Activated CD8-positive, alpha-beta T cell treated with anti-CD3 and anti-CD28 coated beads for 36 hours (primary cell): ENCODE measurements around the gene BTN1A1. TPM values are rescaled to one million over a fixed set of nuclear protein-coding genes. Genes with fewer than 3 reads are reported as not detected.
"Not testable (repeated sequence)": the region's sequence is repeated elsewhere in the genome, so short reads cannot be mapped to it uniquely, and the experiment has no call there.

Source experiments
- ATAC-seq: fragments of 200-7000 bp; cut with Tn5 transposase; one replicate; pipeline ENCODE4 v1.10.0; 2021; ENCODE audit warnings: mild to moderate bottlenecking, moderate library complexity
- CTCF ChIA-PET: fragments of 350-600 bp; sonication (Branson Sonifier 250); formaldehyde crosslinking; loops from one replicate; lab custom pipeline; 2021; ENCODE audit warnings: antibody characterized with exemption; lab: Charles Lee
- POLR2A ChIA-PET: fragments of 350-600 bp; sonication (Branson Sonifier 250); formaldehyde crosslinking; loops from one replicate; lab custom pipeline; 2021; ENCODE audit warnings: antibody characterized with exemption; lab: Charles Lee
- DNase-seq: peaks from one replicate; pipeline ENCODE4 v3.0.0-alpha.2; 2020
- H3K27ac Mint-ChIP-seq: one replicate; pipeline ENCODE4 v1.8.0; 2021; ENCODE audit warnings: mild to moderate bottlenecking, mixed read lengths
- H3K27me3 Mint-ChIP-seq: one replicate; pipeline ENCODE4 v1.8.0; 2021; ENCODE audit warnings: mixed read lengths
- H3K36me3 Mint-ChIP-seq: one replicate; pipeline ENCODE4 v1.8.0; 2021; ENCODE audit warnings: low read depth, mixed read lengths
- H3K4me1 Mint-ChIP-seq: one replicate; pipeline ENCODE4 v1.8.0; 2021; ENCODE audit warnings: low read depth, mixed read lengths
- H3K4me3 Mint-ChIP-seq: one replicate; pipeline ENCODE4 v1.8.0; 2021; ENCODE audit warnings: mild to moderate bottlenecking, moderate library complexity, mixed read lengths
- H3K9me3 Mint-ChIP-seq: one replicate; pipeline ENCODE4 v1.8.0; 2021; ENCODE audit warnings: mixed read lengths
- CTCF ChIP-seq: fragments of 200-600 bp; IDR thresholded peaks from one replicate; pipeline ENCODE4 v1.8.0; 2022; ENCODE audit warnings: antibody characterized with exemption, mild to moderate bottlenecking
- intact Hi-C: fragments of 100-400 bp; cut with micrococcal nuclease; formaldehyde crosslinking; loops from one replicate; pipeline ENCODE4 v1.10.0; 2022
- total RNA-seq, 2 experiments: library from RNA; stranded (reverse); gene quantifications; one replicate each; pipeline ENCODE4 v1.2.3, GENCODE V29; 2021

BTN1A1 gene
- total RNA-seq, 2 experiments from 2014 or later = 0.11 TPM; not detected in 1

- ChIA-PET CTCF (no interaction called here), POLR2A (interaction anchor here (0.7 to 4.9 kb wide), 3 partner anchors 18 to 269 kb away, joined by 3 to 27 read pairs (median 4); partner anchors contain the start of gene HMGN4)
- Mint-ChIP-seq H3K9me3 (no peaks in the 10 kb centered on the region), H3K4me1 (peaks cover 26% of the 10 kb centered on the region), H3K4me3 (no peak overlapping the region), H3K36me3 (peaks cover 2% of the 10 kb centered on the region), H3K27me3 (peaks cover 2% of the 10 kb centered on the region), H3K27ac (no peak overlapping the region)
- ATAC-seq (no peak), DNase-seq (no peak)
- intact Hi-C loops = no loop called here
- no peak for TF ChIP-seq CTCF
Measured at GRCh38 chr6:26519359-26519758, 19.3 kb downstream of the BTN1A1 start.

- H3K27me3 Mint-ChIP-seq = peaks cover 2% of the 10 kb centered on the region
- H3K36me3 Mint-ChIP-seq = peaks cover 2% of the 10 kb centered on the region
- H3K4me3 Mint-ChIP-seq = peak overlapping the region; percentile 79
- intact Hi-C loops = no loop called here
- H3K27ac Mint-ChIP-seq = peak overlapping the region; percentile 93
- ChIA-PET CTCF (no interaction called here), POLR2A (interaction anchor here (1.2 to 4.9 kb wide), 3 partner anchors 13 to 270 kb away, joined by 4 to 27 read pairs (median 5); partner anchors contain the start of gene HMGN4)
- H3K9me3 Mint-ChIP-seq = no peaks in the 10 kb centered on the region
- H3K4me1 Mint-ChIP-seq = peaks cover 26% of the 10 kb centered on the region
- ATAC-seq (peak; percentile 11), DNase-seq (no peak)
- TF ChIP-seq CTCF = no peak
Measured at GRCh38 chr6:26520237-26520849, 20.2 kb downstream of the BTN1A1 start.

GRCh38 chr6:26520850-26521599, 20.9 kb downstream of the BTN1A1 start:
- H3K9me3 Mint-ChIP-seq = no peaks in the 10 kb centered on the region
- H3K36me3 Mint-ChIP-seq = peaks cover 2% of the 10 kb centered on the region
- H3K4me3 Mint-ChIP-seq = peak overlapping the region; percentile 79
- POLR2A ChIA-PET = interaction anchor here (1.2 to 4.9 kb wide), 4 partner anchors 12 to 271 kb away, joined by 4 to 27 read pairs (median 4); partner anchors contain the start of gene HMGN4
- peaks cover 2% of the 10 kb centered on the region for H3K27me3 Mint-ChIP-seq
- ATAC-seq (peak; percentile 74), DNase-seq (peak; percentile 90)
- TF ChIP-seq CTCF = no peak
- CTCF ChIA-PET = no interaction called here
- H3K27ac Mint-ChIP-seq = peak overlapping the region; percentile 86
- intact Hi-C loops = no loop called here
- peaks cover 26% of the 10 kb centered on the region for H3K4me1 Mint-ChIP-seq

- TF ChIP-seq CTCF = peak; percentile 23
- H3K27me3 Mint-ChIP-seq = peaks cover 2% of the 10 kb centered on the region
- peaks cover 2% of the 10 kb centered on the region for H3K36me3 Mint-ChIP-seq
- H3K4me1 Mint-ChIP-seq = peaks cover 26% of the 10 kb centered on the region
- POLR2A ChIA-PET = interaction anchor here (1.5 to 4.9 kb wide), 3 partner anchors 11 to 48 kb away, joined by 4 to 27 read pairs (median 5); partner anchors contain the start of gene HMGN4
- ATAC-seq (peak; percentile 79), DNase-seq (peak; percentile 72)
- CTCF ChIA-PET = interaction anchor here (0.9 kb wide), 1 partner anchor 12 kb away, joined by 3 read pairs; no protein-coding TSS in a partner anchor
- no peaks in the 10 kb centered on the region for H3K9me3 Mint-ChIP-seq
- peak overlapping the region; percentile 79 for H3K4me3 Mint-ChIP-seq
- peak overlapping the region; percentile 90 for H3K27ac Mint-ChIP-seq
- intact Hi-C loops = no loop called here
Measured at GRCh38 chr6:26521600-26522391, 21.7 kb downstream of the BTN1A1 start.

GRCh38 chr6:26522486-26523228, 22.6 kb downstream of the BTN1A1 start:
- Mint-ChIP-seq H3K4me1 (peaks cover 26% of the 10 kb centered on the region), H3K27ac (peak overlapping the region; percentile 90), H3K4me3 (peak overlapping the region; percentile 79)
- H3K9me3 Mint-ChIP-seq, ATAC-seq, H3K27me3 Mint-ChIP-seq, intact Hi-C loops, H3K36me3 Mint-ChIP-seq: not testable (repeated sequence)
- ChIA-PET POLR2A (interaction anchor here (2.1 to 4.9 kb wide), 2 partner anchors 14 to 49 kb away, joined by 4 to 27 read pairs; partner anchors contain the start of gene HMGN4), CTCF (interaction anchor here (0.9 kb wide), 1 partner anchor 11 kb away, joined by 3 read pairs; no protein-coding TSS in a partner anchor)
- peak; percentile 53 for DNase-seq

DNA sequence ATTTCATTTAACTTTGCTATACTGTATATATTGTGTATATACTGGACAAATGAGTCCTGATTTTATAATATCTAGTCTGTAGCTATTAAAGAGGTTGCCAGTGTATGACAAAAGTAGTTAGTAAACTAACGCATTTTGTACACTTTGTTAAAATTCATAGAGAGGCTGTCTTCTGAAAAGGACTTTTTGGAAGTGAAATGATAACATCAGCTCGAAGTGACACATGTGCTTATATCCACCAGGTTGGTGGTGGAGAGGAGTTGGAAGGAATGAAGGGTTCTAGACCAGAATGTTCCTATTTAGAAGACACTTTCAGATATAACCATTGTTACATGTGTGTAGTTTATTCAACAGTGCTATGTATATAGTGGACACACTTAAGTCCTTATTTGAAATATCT, 24.2 kb downstream of the BTN1A1 start:
- peaks cover 29% of the 10 kb centered on the region for H3K4me1 Mint-ChIP-seq
- H3K4me3 Mint-ChIP-seq, H3K27ac Mint-ChIP-seq, CTCF ChIA-PET, ATAC-seq, H3K27me3 Mint-ChIP-seq, H3K36me3 Mint-ChIP-seq, H3K9me3 Mint-ChIP-seq, intact Hi-C loops, DNase-seq: not testable (repeated sequence)
- POLR2A ChIA-PET = interaction anchor here (0.7 kb wide), 1 partner anchor 13 kb away, joined by 3 read pairs; no protein-coding TSS in a partner anchor
